GM19438 (cell line): ENCODE results near the gene AHNAK.
"Not testable (repeated sequence)": the region's sequence is repeated elsewhere in the genome, so short reads cannot be mapped to it uniquely, and the experiment has no call there.

Experiments
- ATAC-seq: cut with Tn5 transposase; IDR thresholded peaks from one replicate; pipeline ENCODE4 v1.9.1; 2021; ENCODE audit warnings: low read depth; ENCODE audit not compliant: unreplicated experiment

The AHNAK gene

GRCh38 chr11:62546244-62546928 is at the start of gene AHNAK:
Gene AHNAK (minus strand): TSS chr11:62546806. CDS start chr11:62536098, 10,708 bp downstream.
- ATAC-seq = no peak

- no peak for ATAC-seq
These were observed 48.5 kb upstream of the AHNAK start for GRCh38 chr11:62595124-62595523.

GRCh38 chr11:62593434-62594044 is 46.9 kb upstream of the AHNAK start:
- no peak for ATAC-seq

GRCh38 chr11:62592989-62593421 is 46.4 kb upstream of the AHNAK start:
- no peak for ATAC-seq

- no peak for ATAC-seq
These were observed 45.7 kb upstream of the AHNAK start for GRCh38 chr11:62592146-62592815.

GRCh38 chr11:62591448-62592145 is 45.0 kb upstream of the AHNAK start, which contains the start of gene TUT1:
Gene TUT1 (minus strand): TSS chr11:62591523. CDS start chr11:62591485, 38 bp downstream.
- peak; percentile 89 for ATAC-seq

GRCh38 chr11:62588966-62589637 is 42.5 kb upstream of the AHNAK start:
- ATAC-seq = no peak

- ATAC-seq = not testable (repeated sequence)
These were observed 38.8 kb upstream of the AHNAK start for GRCh38 chr11:62585356-62585755.

GRCh38 chr11:62581735-62582134 is 35.1 kb upstream of the AHNAK start:
- ATAC-seq = not testable (repeated sequence)

- ATAC-seq = no peak
These were observed 34.5 kb upstream of the AHNAK start for GRCh38 chr11:62580959-62581715.

- no peak for ATAC-seq
These were observed 32.6 kb upstream of the AHNAK start for GRCh38 chr11:62579252-62579651.

GRCh38 chr11:62578541-62578940 is 31.9 kb upstream of the AHNAK start:
- ATAC-seq = no peak

- ATAC-seq = no peak
These were observed 30.6 kb upstream of the AHNAK start for GRCh38 chr11:62577046-62577714.

GRCh38 chr11:62575837-62576236 is 29.2 kb upstream of the AHNAK start:
- no peak for ATAC-seq

- ATAC-seq = no peak
These were observed 28.6 kb upstream of the AHNAK start for GRCh38 chr11:62575156-62575555.

GRCh38 chr11:62574363-62575071 is 27.9 kb upstream of the AHNAK start:
- peak; percentile 20 for ATAC-seq

- peak; percentile 82 for ATAC-seq
These were observed 27.2 kb upstream of the AHNAK start, which contains the start of gene EEF1G for GRCh38 chr11:62573592-62574362. Gene EEF1G (minus strand): TSS chr11:62573891. CDS start chr11:62573842, 49 bp downstream.
